Measurements from ENCODE around the gene TMEM94.

Gene TMEM94

DNA sequence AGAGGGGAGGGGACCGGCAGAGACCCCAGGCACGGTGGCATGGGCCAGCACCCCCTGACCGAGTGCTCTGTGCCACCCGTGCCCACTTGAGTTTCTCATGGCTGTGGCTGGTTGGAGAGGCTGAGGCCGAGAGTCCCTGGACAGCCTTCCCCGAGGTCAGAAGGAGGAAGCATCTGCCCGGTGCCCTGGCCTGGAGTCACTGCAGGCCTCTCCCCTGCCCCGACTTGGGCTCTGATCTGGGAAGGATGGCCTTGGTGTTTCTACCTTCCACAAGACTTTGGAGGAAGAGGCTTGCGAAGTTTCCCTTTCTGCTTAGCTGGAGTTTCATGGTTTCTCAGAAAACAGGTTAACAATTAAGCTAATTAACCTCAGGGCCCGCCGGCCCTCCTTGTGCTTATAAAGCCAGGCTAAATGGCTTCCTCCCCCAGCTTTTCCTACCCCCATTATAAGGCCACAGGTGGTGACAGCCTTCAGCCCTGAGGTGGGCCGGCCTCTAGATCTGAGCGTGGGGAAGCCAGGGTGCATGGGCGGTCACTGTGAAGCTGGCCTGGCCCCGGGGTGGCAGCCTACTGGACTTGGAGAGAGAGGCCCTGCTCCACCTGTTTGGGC is 86.4 kb downstream of the TMEM94 start:
- no peak overlapping the region for H3K4me3 ChIP-seq (ENCODE audit: low read length)
- TF ChIP-seq ZNF274 (IDR thresholded peaks at IDR 0.05; ENCODE audit: low read depth, low read length): no peak

DNA sequence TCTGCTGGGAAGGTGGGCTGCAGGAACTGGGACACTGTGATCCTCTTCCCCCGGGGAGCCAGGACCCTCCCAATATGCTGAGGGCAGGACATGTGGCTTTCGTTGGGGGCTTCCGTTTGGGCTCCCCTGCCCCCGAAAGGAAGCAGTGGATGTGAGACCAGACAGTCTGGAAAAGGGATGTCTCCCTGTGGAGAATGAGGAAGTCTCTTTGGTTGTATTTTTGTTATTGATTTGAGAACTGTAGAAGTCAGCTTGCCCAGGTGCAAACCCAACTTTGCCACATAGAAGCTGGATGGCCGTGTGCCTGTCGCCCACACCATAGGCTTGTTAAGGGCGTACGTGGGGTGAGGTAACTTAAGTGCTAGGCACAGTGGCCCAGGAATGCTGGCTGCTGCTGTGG is 87.8 kb downstream of the TMEM94 start:
- TF ChIP-seq ZNF274 (IDR thresholded peaks at IDR 0.05; ENCODE audit: low read depth, low read length): no peak
- H3K4me3 ChIP-seq (ENCODE audit: low read length): no peak overlapping the region

- TF ChIP-seq ZNF274 (IDR thresholded peaks at IDR 0.05; ENCODE audit: low read depth, low read length): no peak
- no peak overlapping the region for H3K4me3 ChIP-seq (ENCODE audit: low read length)
These were observed 89.7 kb downstream of the TMEM94 start for GRCh38 chr17:75546181-75546580.

DNA sequence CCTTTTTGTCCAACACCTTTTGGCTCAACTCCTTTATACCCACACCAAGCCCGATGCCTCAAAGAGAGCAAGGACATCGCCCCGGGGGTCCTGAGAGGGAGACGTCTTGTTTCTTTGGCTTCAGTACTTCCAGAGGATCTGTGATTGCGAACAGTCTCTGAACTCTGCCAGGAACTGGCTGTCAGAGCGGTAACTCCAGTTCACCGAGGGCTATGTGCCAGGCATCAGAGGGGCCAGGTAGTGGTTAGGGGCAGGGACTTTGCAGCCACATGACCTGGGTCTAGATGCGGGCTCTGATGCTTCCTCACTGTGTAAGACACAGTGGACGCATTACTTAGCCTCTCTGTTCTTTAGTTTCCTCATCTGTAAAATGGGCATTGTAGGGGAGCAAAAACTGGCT is 90.7 kb downstream of the TMEM94 start:
- no peak for TF ChIP-seq ZNF274 (IDR thresholded peaks at IDR 0.05; ENCODE audit: low read depth, low read length)
- no peak overlapping the region for H3K4me3 ChIP-seq (ENCODE audit: low read length)

DNA sequence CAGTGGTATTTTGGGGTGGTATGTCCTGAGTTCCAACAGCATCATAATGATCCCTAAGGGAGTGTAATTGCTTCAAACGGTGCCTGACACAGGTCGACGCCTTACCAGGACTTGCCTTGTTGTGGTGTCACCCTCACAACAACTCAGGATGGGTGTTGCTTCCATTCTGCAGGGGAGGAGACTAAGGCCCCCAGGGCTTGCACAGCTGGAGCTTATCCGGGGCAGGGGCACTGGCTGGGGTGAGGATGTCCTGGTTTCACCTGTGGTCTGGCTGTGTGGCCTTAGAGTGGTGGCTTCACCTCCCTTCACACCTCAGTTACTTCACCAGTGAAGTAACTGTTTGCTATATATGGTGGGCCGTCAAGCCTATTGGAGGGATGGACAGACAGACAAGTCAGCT is 92.4 kb downstream of the TMEM94 start:
- TF ChIP-seq ZNF274 (IDR thresholded peaks at IDR 0.05; ENCODE audit: low read depth, low read length): no peak
- no peak overlapping the region for H3K4me3 ChIP-seq (ENCODE audit: low read length)

All from GM08714 (cell line).